GM18498 (cell line): ENCODE data around the gene UBAP1L.
"Not testable (repeated sequence)": the region's sequence is repeated elsewhere in the genome, so short reads cannot be mapped to it uniquely, and the experiment has no call there.

Source experiments
- ATAC-seq: cut with Tn5 transposase; IDR thresholded peaks from one replicate; pipeline ENCODE4 v1.9.1; 2021; ENCODE audit warnings: mild to moderate bottlenecking, moderate library complexity; ENCODE audit not compliant: unreplicated experiment

UBAP1L gene

GRCh38 chr15:65115086-65115485 is at the start of gene UBAP1L:
TSS of gene UBAP1L (minus strand) at chr15:65115200. CDS start at chr15:65106215, 8,985 bp downstream.
- no peak for ATAC-seq

GRCh38 chr15:65164139-65164538 is 49.1 kb upstream of the UBAP1L start:
- ATAC-seq = no peak

GRCh38 chr15:65163041-65163440 is 48.0 kb upstream of the UBAP1L start:
- ATAC-seq = no peak

DNA sequence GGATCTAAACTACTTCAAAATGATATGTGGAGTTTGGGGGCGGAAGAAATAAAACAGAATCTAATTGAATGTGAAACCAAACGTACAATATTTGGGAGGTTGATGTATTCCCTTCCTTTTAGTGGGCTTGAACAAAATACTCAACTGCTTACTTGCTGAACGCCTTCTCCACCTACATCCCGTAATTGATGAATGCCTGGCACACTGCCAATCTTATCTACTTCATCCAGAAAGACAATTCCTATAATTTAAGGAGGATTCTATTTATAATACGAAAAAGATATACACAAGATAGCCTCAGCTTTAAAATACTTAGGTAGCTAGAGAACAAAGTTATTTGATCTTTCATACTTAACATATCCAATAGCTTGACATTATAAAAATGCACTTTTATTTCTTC is 41.7 kb upstream of the UBAP1L start:
- ATAC-seq = no peak

DNA sequence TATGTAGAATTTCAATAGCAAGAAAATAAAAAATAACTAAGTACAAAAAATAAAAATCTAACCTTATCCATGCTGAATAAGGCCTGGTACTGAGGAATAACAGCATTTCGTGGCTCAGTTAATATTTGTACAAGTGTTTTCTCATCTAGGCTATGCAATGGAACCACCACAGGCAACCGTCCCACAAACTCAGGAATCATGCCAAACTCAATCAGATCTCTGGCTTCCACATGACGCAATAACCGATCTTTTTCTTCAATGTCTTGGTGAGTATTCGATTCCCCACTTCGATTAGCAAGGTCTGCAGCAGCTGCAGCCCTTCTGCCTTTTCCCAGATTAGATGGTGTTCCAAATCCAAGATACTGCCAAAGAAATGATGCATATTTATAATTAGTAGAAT is 39.7 kb upstream of the UBAP1L start:
- no peak for ATAC-seq

DNA sequence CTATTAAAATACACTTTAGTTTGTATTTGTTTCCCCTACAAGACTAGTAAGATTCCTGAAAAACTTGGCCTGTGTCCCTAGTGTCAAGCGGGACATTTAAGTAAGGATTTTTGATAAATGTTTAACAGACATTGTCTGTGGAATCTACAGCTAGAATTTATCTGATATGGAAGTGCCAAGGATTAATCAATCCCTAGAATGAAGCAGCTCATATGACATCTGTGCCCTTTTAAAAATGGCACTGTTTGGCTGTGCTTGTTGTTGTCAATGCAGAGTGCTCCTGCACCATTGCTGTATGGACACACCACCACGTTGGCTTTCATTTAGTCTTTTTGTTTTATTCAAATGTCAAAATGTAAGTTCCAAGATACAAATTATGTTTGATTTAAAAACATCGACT is 32.9 kb upstream of the UBAP1L start:
- no peak for ATAC-seq

DNA sequence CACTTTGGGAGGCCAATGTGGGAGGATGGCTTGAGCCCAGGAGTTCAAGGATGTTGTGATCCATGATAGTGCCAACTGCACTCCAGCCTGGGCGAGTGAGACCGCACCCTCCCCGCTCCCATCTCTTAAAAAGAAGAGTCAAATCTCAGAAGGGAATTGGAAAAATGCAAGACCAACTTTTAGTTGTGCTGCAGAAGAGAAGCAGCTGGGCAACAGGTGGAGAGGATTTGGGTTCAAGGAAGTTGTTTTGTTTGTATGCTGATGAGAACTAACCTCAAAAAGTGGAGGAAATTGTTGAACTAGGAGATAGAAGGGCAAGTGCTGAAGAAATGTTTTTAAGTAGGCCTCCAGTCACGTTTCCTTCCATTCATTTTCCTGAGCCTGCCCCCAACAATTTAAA is 31.4 kb upstream of the UBAP1L start:
- ATAC-seq = no peak

- not testable (repeated sequence) for ATAC-seq
Measured at GRCh38 chr15:65138631-65139030, 23.6 kb upstream of the UBAP1L start.

GRCh38 chr15:65137893-65138292 is 22.9 kb upstream of the UBAP1L start:
- not testable (repeated sequence) for ATAC-seq

- ATAC-seq = not testable (repeated sequence)
Measured at GRCh38 chr15:65137089-65137488, 22.1 kb upstream of the UBAP1L start.

- no peak for ATAC-seq
Measured at GRCh38 chr15:65134538-65134937, 19.5 kb upstream of the UBAP1L start.

DNA sequence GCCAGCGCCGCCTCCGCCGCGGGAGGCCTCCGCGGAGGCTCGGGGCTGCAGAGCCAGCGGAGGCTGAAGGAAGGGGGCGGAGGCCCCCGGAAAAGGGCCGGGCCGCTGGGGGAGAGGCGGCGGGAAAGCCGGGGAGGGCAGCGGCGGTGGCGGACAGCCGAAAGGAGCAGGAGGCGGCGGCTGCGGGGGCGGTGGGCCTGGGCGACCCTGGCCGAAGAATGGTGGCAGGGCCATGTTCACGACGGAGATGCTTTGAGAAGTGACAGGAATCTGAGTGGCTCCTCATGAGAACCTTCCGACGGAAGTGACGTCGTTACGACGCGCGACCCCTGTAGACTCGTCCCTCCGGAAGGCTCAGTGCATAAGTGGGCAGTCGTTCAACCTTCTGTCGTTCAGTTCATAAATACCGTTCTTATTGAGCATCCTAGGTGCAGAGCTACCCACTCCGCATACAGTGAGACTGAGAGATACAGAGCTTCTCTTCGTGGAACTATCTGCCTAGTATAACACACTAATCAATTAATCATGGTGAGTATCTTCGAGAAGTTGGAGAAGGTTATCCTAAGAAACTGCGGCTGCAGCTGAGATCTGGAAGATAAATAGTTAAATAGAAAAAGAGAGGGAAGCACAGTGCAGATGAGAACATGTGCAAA is 18.7 kb upstream of the UBAP1L start, which contains the start of gene PDCD7:
Gene PDCD7 (minus strand): TSS at position 261 of the 653 bp plus-strand sequence. CDS start 27 bp downstream, at position 234.
- peak; percentile 90 for ATAC-seq

- peak; percentile 45 for ATAC-seq
Measured at GRCh38 chr15:65132878-65133547, 18.0 kb upstream of the UBAP1L start.

GRCh38 chr15:65130941-65131340 is 15.9 kb upstream of the UBAP1L start:
- no peak for ATAC-seq

DNA sequence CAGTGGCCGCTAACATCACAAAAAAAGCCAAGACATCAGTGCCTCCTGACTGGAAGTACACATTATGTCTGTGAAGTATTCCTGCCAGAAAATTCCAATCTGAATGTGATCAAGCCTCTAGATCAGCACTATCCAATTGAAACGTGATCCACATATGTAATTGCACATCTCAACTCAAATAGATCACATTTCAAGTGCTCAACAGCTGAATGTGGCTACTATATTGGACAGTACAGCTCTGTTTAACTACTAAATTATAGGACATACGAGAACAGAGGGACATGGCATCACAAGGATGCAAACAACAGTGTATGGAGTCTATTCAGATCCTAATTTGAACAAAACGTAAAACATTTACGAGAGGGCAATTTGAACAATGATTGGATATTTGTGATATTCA is 542 bp upstream of the UBAP1L start:
- no peak for ATAC-seq

DNA sequence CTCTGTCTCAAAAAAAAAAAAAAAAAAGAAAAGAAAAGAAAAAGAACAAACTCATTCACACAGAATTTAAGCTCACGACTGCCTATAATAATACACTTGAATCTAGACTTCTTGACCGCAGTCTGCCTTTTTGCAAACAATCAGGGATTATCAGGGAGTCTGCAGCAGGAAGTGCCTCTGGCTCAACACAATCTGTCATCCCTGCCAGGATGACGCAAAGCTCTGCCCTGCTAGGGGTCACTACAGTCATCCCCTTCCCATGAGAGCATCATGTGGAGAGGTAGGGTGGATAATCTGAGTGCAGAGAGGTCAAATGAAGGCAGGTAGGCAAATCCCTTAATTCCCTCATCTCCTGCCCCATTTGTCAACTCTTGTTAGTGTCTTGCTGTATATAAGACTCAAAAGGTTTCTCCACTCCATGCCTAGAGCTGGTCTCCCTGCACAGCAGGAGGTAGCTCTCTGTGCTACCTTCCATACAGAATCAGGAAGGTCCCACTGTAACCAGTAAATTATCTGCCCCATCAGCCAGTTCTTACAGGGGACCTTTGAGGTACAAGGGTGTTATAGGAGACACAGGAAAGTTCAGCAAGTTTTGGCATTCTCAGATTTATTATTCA is 4.2 kb downstream of the UBAP1L start:
- no peak for ATAC-seq

GRCh38 chr15:65106011-65106590 is 8.9 kb downstream of the UBAP1L start:
- ATAC-seq = no peak

GRCh38 chr15:65105038-65105437 is 10.0 kb downstream of the UBAP1L start:
- ATAC-seq = no peak

DNA sequence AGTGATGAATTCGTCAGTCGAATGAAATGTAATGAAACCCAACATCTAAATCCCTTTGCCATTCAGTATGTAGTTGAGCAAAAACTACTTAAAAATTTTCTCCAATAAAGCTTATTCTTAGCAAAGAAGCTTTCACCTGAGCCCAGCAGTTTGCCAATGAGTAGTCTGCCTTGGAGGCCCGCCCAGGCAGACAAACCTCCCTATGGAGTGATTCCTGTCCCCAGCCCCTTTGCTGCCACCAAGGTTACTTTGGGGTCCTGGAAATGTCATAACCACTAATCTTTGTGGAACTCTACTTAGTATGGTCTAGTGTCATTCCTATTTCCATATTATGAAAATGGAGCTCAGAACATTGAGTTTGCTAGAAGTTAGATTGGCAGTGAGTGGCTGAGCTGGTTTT is 12.1 kb downstream of the UBAP1L start:
- ATAC-seq = no peak

- no peak for ATAC-seq
Measured at GRCh38 chr15:65101891-65102708, 12.9 kb downstream of the UBAP1L start.

GRCh38 chr15:65101411-65101890 is 13.5 kb downstream of the UBAP1L start:
- ATAC-seq = no peak
